Loucy (cell line): ENCODE data around the gene C12orf60.

Experiments used
- CTCF ChIP-seq: fragments of 200-600 bp; sonication (generic); conservative IDR thresholded peaks from 2 replicates; pipeline ENCODE4 v1.5.1; 2014; ENCODE audit warnings: mild to moderate bottlenecking, antibody characterized with exemption, low read length
- EZH2phosphoT487 ChIP-seq: fragments of 200-600 bp; IDR thresholded peaks from 2 replicates; pipeline ENCODE4 v1.6.1; 2018; ENCODE audit warnings: antibody characterized with exemption, mild to moderate bottlenecking, moderate library complexity, borderline replicate concordance

GRCh38 chr12:14858513-14858912, 55.0 kb downstream of the C12orf60 start:
- no peak for TF ChIP-seq EZH2phosphoT487
- TF ChIP-seq CTCF, result no peak
